Measurements from ENCODE around the gene RHBDD3.
A peak's percentile ranks its signal among the peaks of the same experiment; 100 is the strongest.
"Not testable (repeated sequence)": the region's sequence is repeated elsewhere in the genome, so short reads cannot be mapped to it uniquely, and the experiment has no call there.

RHBDD3 gene

GRCh38 chr22:29245626-29246385 is 22.0 kb downstream of the RHBDD3 start:
- peak; percentile 26 to 40 for DNase-seq

- DNase-seq: no peak
These were observed 22.8 kb downstream of the RHBDD3 start for GRCh38 chr22:29244785-29245625.

GRCh38 chr22:29243874-29244446 is 23.8 kb downstream of the RHBDD3 start:
- no peak for DNase-seq

GRCh38 chr22:29240481-29240880 is 27.3 kb downstream of the RHBDD3 start:
- DNase-seq: not testable (repeated sequence)

- DNase-seq: no peak
These were observed 34.4 kb downstream of the RHBDD3 start for GRCh38 chr22:29233277-29233877.

GRCh38 chr22:29231971-29232959 is 35.5 kb downstream of the RHBDD3 start:
- no peak for DNase-seq

GRCh38 chr22:29230972-29231875 is 36.6 kb downstream of the RHBDD3 start:
- DNase-seq: no peak

GRCh38 chr22:29226351-29226981 is 41.3 kb downstream of the RHBDD3 start:
- no peak for DNase-seq

- no peak for DNase-seq
These were observed 42.2 kb downstream of the RHBDD3 start for GRCh38 chr22:29225422-29226090.

GRCh38 chr22:29224859-29225410 is 42.8 kb downstream of the RHBDD3 start:
- no peak for DNase-seq

- no peak for DNase-seq
These were observed 43.5 kb downstream of the RHBDD3 start for GRCh38 chr22:29224121-29224858.

GRCh38 chr22:29219881-29220670 is 47.7 kb downstream of the RHBDD3 start:
- no peak for DNase-seq

GRCh38 chr22:29219409-29219782 is 48.4 kb downstream of the RHBDD3 start:
- not testable (repeated sequence) for DNase-seq

- DNase-seq: no peak
These were observed 48.9 kb downstream of the RHBDD3 start for GRCh38 chr22:29218758-29219408.

- no peak for DNase-seq
These were observed 49.7 kb downstream of the RHBDD3 start for GRCh38 chr22:29217827-29218757.
